GM21528 (cell line): Measurements from ENCODE around the gene PSMC6.
"Not testable (repeated sequence)": the region's sequence is repeated elsewhere in the genome, so short reads cannot be mapped to it uniquely, and the experiment has no call there.

Experiments used
- ATAC-seq: cut with Tn5 transposase; IDR thresholded peaks from one replicate; pipeline ENCODE4 v1.9.1; 2021; ENCODE audit warnings: mild to moderate bottlenecking, moderate library complexity; ENCODE audit not compliant: unreplicated experiment, low FRiP score

The PSMC6 gene

DNA sequence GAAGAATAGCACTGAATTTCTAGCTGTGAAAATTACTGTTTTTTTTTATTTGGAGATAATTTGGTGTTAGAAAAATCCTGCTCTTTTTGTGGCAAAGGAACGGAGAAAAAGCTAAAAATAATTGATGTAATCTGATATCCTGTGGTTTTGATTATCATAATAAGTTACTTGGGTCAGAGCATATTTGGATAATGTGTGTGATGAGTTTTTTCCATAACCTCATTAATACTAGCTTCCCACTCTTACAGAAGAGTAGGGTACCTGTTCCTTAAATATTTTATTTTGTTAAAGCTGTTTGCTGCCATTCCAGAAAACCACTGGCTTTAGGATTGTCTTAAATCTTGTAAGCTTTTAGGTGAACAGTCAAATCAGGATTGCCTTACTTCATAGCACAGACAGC lies 4.7 kb downstream of the PSMC6 start:
- ATAC-seq: no peak

DNA sequence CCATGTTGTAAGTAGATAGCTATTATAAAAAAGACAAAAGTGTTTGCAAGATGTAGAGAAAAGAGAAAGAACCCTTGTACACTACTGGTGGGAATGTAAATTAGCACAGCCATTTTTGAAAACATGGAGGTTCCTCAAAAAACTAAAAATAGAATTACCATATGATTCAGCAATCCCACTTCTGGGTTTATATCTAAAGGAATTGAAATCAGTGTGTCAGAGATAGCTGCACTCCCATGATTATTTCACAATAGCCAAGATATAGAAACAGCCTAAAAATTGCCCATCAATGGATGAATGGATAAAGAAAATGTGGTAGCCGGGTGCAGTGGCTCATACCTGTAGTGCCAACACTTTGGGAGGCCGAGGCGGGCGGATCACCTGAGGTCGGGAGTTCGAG lies 9.2 kb downstream of the PSMC6 start:
- ATAC-seq: no peak

- no peak for ATAC-seq
These were observed 16.7 kb downstream of the PSMC6 start for GRCh38 chr14:52723514-52724359.

DNA sequence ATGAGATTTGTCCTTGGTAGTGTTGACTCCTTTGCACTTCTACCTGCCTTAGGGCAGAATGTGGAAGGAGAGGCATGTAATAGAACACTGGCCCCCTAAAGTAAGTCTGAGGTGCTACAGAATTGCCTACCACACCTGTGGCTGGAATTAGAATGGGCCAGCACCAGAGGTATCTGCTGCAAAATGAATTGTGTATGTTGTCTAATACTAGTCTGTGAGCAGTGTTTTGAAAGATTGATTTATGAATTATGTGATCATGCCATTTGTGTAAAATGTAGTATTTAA lies 17.3 kb downstream of the PSMC6 start:
- ATAC-seq: no peak

- not testable (repeated sequence) for ATAC-seq
These were observed 20.5 kb downstream of the PSMC6 start for GRCh38 chr14:52727509-52727908.

GRCh38 chr14:52729035-52729434 lies 22.0 kb downstream of the PSMC6 start:
- ATAC-seq: not testable (repeated sequence)

GRCh38 chr14:52729585-52729924 lies 22.6 kb downstream of the PSMC6 start:
- ATAC-seq: no peak

- peak; percentile 93 for ATAC-seq
These were observed 23.1 kb downstream of the PSMC6 start, which contains the start of gene STYX for GRCh38 chr14:52729925-52730708. STYX (plus strand) TSS chr14:52730166; CDS start chr14:52730475, 309 bp downstream.

- ATAC-seq: no peak
These were observed 23.7 kb downstream of the PSMC6 start for GRCh38 chr14:52730709-52731111.

DNA sequence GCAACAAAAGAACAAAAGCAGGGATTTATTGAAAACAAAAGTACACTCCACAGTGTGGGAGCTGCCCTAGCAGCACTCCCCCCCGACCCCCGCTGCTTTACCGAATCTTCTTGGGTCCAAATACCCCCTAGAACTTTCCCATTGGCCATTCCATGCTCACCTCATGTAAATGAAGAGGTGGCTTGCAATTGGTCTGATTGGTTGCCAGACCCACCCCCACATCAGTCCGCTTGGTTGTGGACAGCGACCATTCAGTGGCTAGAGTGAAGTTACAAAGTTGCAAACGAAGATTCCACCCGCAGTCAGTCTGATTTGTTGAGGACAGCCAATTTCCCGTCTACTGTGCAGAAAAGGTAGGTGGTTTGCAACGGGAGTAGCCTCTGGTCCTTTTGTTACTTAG lies 26.8 kb downstream of the PSMC6 start:
- ATAC-seq: no peak

DNA sequence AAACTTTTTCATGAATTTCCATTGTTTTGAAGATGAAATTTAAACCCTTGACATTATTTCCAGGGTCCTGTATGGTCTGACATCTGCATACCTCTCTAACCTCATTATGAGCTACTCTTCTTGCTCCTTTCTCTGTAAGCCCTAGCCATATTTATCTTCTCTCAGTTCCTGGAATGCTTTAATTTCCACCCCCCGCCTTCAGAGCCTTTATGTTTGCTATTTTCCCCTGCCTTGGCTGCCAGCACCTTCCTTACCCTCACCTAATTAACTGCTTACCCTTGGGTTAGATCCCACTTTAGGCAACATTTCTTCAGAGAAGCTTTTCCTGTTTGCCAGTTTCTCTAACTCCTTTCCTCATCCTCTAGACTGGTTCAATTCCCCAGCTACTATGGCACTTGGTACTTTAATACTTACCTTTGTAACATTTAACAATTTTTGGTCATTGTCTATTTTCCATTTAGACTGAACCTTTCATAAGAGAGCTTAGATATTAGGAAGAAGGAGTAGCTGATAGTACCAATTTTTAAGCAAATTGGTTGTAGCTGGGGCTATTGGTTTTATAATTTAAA lies 29.0 kb downstream of the PSMC6 start:
- ATAC-seq: no peak

GRCh38 chr14:52738409-52738808 lies 31.4 kb downstream of the PSMC6 start:
- no peak for ATAC-seq

DNA sequence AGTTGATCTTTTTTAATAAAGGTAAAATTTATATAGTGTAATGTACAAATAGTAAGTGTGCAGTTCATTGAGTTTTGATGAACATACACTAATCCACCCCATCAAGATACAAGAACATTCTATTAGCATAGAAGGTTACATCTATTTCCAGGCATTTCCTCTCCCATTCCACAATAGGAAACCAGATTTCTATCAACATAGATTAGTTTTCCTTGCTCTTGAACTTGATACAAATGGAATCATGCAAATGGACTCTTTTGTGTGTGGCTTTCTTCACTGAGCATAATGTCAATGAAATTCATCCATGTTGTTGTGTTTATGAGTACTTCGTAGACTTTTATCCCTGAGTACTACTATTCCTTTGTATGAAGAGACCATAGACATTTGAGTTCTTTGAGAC lies 33.8 kb downstream of the PSMC6 start:
- ATAC-seq: no peak

- no peak for ATAC-seq
These were observed 34.9 kb downstream of the PSMC6 start for GRCh38 chr14:52741865-52742264.

DNA sequence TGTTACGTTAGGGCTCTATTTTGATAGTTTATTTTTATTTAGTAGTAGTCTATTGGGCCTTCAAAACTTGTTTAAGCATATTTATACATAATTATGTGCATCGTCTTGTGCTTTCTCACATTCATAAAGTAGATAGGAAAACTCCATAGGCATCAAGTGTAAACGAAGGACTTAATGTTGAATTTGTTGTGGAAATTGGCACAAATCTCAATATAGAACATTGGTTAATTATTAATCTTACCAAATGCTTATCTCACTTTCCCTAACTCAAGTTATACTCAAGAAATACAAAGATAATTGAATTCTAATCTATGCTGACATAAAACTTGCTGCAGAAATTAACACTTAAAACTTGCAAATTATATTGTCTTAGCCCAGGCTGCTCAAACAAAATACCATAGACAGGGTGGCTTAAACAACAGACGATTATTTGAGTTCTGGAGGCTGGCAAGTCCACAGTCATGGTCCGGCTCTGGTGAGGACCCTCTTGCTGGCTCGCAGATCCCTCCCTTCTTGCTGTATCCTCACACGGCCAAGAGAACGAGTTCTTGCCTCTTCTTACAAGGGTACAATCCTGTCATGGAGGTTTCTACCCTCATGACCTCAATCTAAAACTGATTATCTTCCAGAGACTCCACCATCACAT lies 41.8 kb downstream of the PSMC6 start:
- ATAC-seq: no peak

DNA sequence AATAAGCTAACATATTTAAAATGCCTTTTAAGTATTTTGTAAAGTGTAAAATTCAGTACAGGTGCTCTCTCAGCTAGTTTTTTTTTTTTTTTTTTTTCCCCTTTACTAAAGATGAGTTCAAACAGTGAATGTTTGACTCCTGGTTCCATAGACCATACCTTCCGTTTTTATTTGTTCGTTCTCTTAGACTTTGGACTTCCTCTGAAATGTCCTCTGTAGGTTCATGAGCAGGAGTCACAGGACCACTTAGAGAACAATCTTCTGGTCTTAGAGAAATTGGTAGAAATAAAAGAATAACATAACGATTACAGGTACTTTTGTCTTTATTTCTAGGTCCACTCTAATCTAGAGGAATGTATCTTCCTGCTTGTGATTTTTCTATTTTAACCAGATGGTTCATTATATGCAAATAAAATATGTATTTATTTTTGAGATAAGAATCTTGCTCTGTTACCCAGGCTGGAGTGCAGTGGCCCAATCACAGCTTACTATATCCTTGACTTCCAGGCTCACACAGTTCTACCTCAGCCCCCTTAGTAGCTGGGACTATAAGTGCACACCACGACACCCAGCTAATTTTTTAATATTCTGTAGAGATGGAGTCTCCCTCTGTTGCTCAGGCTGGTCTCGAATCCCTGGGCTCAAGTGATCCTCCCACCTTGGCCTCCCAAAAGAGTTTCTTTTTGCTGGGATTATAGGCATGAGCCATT lies 48.8 kb downstream of the PSMC6 start:
- no peak for ATAC-seq

DNA sequence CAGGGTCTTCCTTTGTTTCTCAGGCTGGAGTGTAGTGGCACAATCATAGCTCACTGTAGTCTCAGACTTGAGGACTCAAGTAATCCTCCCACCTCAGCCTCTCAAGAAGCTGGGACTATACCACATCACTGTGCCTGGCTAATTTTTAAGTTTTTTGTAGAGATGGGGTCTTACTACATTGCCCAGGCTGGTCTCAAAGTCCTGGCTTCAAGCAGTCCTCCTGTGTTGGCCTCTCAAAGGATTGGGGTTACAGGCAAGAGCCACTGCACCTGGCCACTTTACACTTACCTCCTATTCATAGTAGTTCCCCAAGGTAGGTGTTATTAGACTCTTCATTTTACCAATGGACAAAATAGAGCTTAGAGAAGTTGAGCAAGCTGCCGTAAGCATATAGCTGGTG lies 52.1 kb downstream of the PSMC6 start:
- no peak for ATAC-seq

DNA sequence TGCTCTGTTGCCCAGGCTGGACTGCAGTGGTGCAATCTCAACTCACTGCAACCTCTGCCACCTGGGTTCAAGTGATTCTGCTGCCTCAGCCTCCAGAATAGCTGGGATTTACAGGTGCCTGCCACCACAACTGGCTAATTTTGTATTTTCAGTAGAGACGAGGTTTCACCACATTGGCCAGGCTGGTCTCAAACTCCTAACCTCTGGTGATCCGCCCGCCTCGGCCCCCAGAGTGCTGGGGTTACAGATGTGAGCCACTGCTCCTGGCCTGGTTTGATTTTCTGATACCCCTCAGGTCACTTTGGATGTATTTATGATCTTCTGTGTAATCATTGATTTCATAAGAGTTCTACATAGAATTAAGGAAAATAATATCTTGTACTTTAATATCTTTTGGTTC lies 55.9 kb downstream of the PSMC6 start:
- not testable (repeated sequence) for ATAC-seq

DNA sequence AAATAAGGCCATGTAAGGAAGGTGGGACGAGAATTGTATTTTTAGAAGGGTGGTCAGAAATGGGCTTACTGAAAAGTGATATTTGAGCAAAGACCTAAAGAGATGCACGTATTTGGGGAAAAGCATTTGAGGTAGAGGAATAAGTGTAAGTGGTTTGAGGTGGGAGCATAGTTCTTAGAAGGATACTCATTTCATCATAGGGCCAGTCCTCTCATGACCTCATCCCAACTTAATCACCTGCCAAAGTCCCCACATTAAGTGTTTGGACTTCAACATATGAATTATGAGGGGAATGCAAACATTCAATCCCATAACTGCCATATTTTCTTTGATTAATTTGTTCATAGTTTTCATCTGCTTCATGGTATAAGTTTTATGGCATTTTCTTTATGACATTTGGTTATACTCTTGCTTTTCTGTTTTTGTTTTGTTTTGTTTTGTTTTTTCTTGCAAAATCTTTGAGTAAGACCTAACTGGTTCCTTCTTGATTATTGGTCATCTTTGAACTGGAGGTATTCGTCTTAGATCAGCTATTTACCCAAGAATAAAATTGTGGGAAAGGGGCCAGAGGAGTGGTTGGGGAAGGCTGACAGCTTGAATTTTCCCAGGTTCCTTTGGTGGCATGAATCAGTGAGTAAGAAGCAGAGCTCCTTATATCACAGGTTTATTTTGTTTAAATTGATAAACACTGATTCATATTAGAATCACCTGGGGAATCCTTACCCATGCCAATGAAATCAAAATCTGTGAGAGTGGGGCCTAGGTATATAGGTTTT lies 60.2 kb downstream of the PSMC6 start:
- no peak for ATAC-seq

DNA sequence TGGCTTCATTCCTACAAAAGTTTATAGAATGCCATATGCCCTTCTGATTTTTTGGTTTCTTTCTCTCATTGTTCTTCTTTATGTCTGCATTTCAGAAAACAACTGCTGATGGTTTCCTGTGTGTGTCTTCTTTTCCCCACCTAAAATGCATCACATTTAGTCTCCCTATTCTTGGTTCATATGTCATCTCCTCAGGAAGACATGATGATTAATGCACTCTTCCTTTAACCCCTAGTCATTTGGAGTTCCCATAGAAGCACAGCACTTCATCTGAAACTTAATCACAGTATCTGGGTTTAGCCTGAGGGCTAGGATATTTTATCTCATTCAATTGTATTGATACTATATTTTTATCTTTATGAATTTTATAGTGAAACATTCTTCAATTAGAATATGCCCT lies 62.9 kb downstream of the PSMC6 start:
- no peak for ATAC-seq
